Measurements from ENCODE around the gene KLF15.

GRCh38 chr3:126314305-126314789 is 42.9 kb downstream of the KLF15 start:
- TF ChIP-seq TAF1 (IDR thresholded peaks at IDR 0.05; ENCODE audit: low read depth, low read length): no peak
- no peak for TF ChIP-seq POLR2AphosphoS5 (IDR thresholded peaks at IDR 0.05; ENCODE audit: low read depth, low read length)
- no peak for TF ChIP-seq POLR2A (IDR thresholded peaks at IDR 0.05; ENCODE audit: low read depth, low read length)
